ENCODE results near the gene ACOXL. TPM values are rescaled to one million over a fixed set of nuclear protein-coding genes. Genes with fewer than 3 reads are reported as not detected.
A peak's percentile ranks its signal among the peaks of the same experiment; 100 is the strongest.

ACOXL gene
- total and polyA plus RNA-seq, 2 of the 8 experiments (the other 6 are each of a cell fraction or from before 2014, with no cell fraction given) = 11.4 to 20.6 TPM

GRCh38 chr2:110735366-110735765, 3.0 kb downstream of the ACOXL start:
- Histone ChIP-seq H3K27ac (ENCODE audit: low read depth, low read length) (no peak overlapping the region), H3K9ac (replicated peaks in 1 of 4; ENCODE audit: extremely low read depth in 1 of 4, low read depth in 3 of 4, low read length in 3 of 4) (no peak overlapping the region), H3K36me3 (ENCODE audit: control insufficient read depth in 2 of 4, insufficient read depth in 4 of 4, low read length in 3 of 4) (no peaks in the 10 kb centered on the region), H4K20me1 (replicated peaks in 1 of 2; ENCODE audit: control insufficient read depth in 1 of 2, insufficient read depth in 2 of 2, low read length in 2 of 2) (peaks cover 0 to 10% of the 10 kb centered on the region in 2 experiments), H3K23me2 (ENCODE audit: low read depth, low read length) (peaks cover 12% of the 10 kb centered on the region; the same call in 1 of the 2 replicates), H4K5ac (ENCODE audit: insufficient read length, low read depth, low read length) (no peak overlapping the region), H3K27me3 (replicated peaks in 1 of 4; ENCODE audit: control insufficient read depth in 3 of 4, extremely low read depth in 1 of 4, insufficient read depth in 3 of 4, low read length in 3 of 4) (peaks cover 0 to 10% (median 2%) of the 10 kb centered on the region in 4 experiments; a peak in 3 of 7 replicates), H2BK5ac (ENCODE audit: low read depth, low read length) (no peak overlapping the region), H2BK120ac (replicated peaks; ENCODE audit: low read depth, low read length) (peak overlapping the region; percentile 30), H3K4me1 (replicated peaks in 1 of 4; ENCODE audit: control insufficient read depth in 3 of 4, insufficient read depth in 4 of 4, low read length in 3 of 4) (peaks cover 3 to 22% (median 12%) of the 10 kb centered on the region in 4 experiments), H3K18ac (ENCODE audit: extremely low read depth, low read length) (no peak overlapping the region), H3K79me1 (ENCODE audit: low read depth, low read length) (no peaks in the 10 kb centered on the region; the same call in 1 of the 2 replicates), H4K8ac (ENCODE audit: extremely low read depth, insufficient read depth, low read length) (no peak overlapping the region), H2AK5ac (ENCODE audit: low read depth, low read length) (no peak overlapping the region), H2BK12ac (ENCODE audit: low read depth, low read length) (no peak overlapping the region), H3K79me2 (ENCODE audit: control insufficient read depth in 1 of 2, insufficient read depth in 2 of 2, low read length in 2 of 2) (peaks cover 3 to 64% of the 10 kb centered on the region in 2 experiments), H3K23ac (ENCODE audit: insufficient read length) (no peak overlapping the region), H3K14ac (ENCODE audit: insufficient read length) (no peak overlapping the region), H2BK15ac (ENCODE audit: low read length) (no peak overlapping the region), H4K91ac (replicated peaks; ENCODE audit: insufficient read length, low read length) (no peak overlapping the region), H2AFZ (ENCODE audit: low read length) (no peak overlapping the region), H3K4me2 (ENCODE audit: insufficient read depth in 1 of 2, low read depth in 2 of 2, low read length in 2 of 2) (peak overlapping the region; percentile 19 to 31; a peak in 2 of 4 replicates), H3K4me3 (ENCODE audit: extremely low read depth in 1 of 4, insufficient read depth in 2 of 4, low read depth in 3 of 4, low read length in 4 of 4) (peak overlapping the region in 1 of 4 experiments; percentile 5; a peak in 2 of 8 replicates), H3K56ac (replicated peaks; ENCODE audit: insufficient read length, low read depth, low read length) (no peak overlapping the region), H3K4ac (replicated peaks; ENCODE audit: insufficient read length, low read depth, low read length) (no peak overlapping the region), H3K9me3 (ENCODE audit: insufficient read depth in 2 of 2, low read depth in 1 of 2, low read length in 1 of 2) (peaks cover 0 to 2% of the 10 kb centered on the region in 2 experiments; a peak in 1 of 4 replicates), H2BK20ac (ENCODE audit: low read length) (no peak overlapping the region)
- DNase-seq (ENCODE audit: low read depth in 1 of 2, low spot score in 2 of 2) (no peak), FAIRE-seq (no peak)
- 51% methylated on average over 4 of the region's 4 CpGs; no CpG with 5 or more reads in 1 of the 2 experiments for WGBS, 2 experiments (ENCODE audit: extremely low coverage in 1 of 2, insufficient coverage in 1 of 2, insufficient read length in 1 of 2, insufficient replicate concordance in 2 of 2, low coverage in 1 of 2, low lambda C conversion rate in 2 of 2, missing lambda C conversion rate in 1 of 2)
- TF ChIP-seq PHF8 (conservative IDR thresholded peaks at IDR 0.05; ENCODE audit: low read depth, low read length) (no peak), CEBPB (IDR thresholded peaks at IDR 0.05; ENCODE audit: low read depth, low read length) (peak; percentile 65), TBP (IDR thresholded peaks at IDR 0.05; ENCODE audit: low read depth, low read length) (no peak), CREB1 (IDR thresholded peaks at IDR 0.05) (no peak), E2F6 (IDR thresholded peaks at IDR 0.05) (no peak), EGR1 (IDR thresholded peaks at IDR 0.05; ENCODE audit: borderline replicate concordance, low read depth, low read length) (no peak), CTCF (IDR thresholded peaks at IDR 0.05; ENCODE audit: control extremely low read depth in 1 of 3, insufficient read depth in 1 of 3, low read depth in 1 of 3, low read length in 3 of 3) (no peak)
- ChIA-PET CTCF (ENCODE audit: partially characterized antibody) (interaction anchor here (0.6 to 2.4 kb wide), 5 partner anchors 10 to 97 kb away, joined by 3 to 7 read pairs (median 3); no protein-coding TSS in a partner anchor), POLR2A (ENCODE audit: partially characterized antibody) (interaction anchor here (0.9 to 1.2 kb wide), 3 partner anchors 57 to 60 kb away, joined by 3 to 4 read pairs (median 4); partner anchors contain the start of gene BUB1)
